ENCODE measurements around the gene RPP30. TPM values are rescaled to one million over a fixed set of nuclear protein-coding genes. Genes with fewer than 3 reads are reported as not detected.
"Not testable (repeated sequence)": the region's sequence is repeated elsewhere in the genome, so short reads cannot be mapped to it uniquely, and the experiment has no call there.

Gene RPP30
- total RNA-seq, 1 experiment from 2014 or later = 101 TPM

GRCh38 chr10:90936276-90936659, 64.5 kb downstream of the RPP30 start:
- Histone ChIP-seq H3K27me3 (ENCODE audit: control insufficient read depth, insufficient read depth, low read length) (peaks cover 6% of the 10 kb centered on the region), H3K36me3 (replicated peaks; ENCODE audit: control insufficient read depth, insufficient read depth, low read length) (no peaks in the 10 kb centered on the region), H3K4me3 (ENCODE audit: insufficient read depth, low read depth, low read length) (no peak overlapping the region)
- no peak for DNase-seq

DNA sequence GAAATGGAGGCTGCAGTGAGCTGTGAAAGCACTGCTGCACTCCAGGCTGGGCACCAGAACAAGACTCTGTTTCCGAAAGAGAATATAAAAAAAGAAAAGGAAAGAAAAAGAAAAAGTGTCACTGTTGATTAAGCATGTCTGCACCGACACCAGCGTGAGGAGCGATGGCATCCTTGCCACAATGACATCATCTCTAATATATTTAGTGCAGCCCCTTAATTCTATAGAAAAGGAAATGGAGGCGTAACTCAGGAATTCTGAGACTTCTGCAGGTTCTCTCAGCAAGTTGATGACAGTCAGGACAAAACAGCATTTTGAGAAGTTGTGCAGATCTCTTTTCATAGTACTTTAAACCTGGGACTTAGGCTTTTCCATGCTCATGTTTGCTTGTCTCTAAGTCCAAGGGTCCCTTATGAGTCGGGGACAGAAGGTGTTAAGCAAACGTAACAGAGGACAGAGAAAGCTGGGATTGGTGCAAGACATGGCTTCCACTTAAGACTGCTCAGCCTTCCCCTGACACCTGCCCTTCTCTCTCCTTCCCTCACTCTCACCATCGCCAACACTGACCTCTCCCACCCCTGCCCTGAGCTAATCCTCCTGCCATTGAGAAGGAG, 66.0 kb downstream of the RPP30 start:
- Histone ChIP-seq H3K27me3 (ENCODE audit: control insufficient read depth, insufficient read depth, low read length) (peaks cover 3% of the 10 kb centered on the region), H3K4me3 (ENCODE audit: insufficient read depth, low read depth, low read length) (no peak overlapping the region), H3K36me3 (replicated peaks; ENCODE audit: control insufficient read depth, insufficient read depth, low read length) (no peaks in the 10 kb centered on the region)
- DNase-seq = no peak

DNA sequence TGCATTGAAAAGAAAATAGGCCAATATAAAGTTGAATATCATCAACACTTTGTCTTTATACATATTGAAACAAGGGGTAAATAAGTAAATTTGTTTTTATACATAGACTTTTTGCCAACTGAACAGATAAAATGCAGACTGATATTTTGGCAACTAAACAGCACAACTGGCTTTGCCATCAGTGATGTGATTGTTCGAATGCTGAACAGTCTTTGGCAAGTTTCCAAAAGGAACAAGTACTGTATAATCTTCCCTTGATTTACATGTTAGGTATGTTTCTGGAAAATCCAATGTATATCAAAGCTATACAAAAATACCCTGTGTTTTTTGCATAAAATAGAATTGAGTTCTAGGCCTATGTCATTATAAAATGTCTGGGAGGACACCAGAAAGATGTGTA, 67.3 kb downstream of the RPP30 start:
- Histone ChIP-seq H3K4me3 (ENCODE audit: insufficient read depth, low read depth, low read length) (no peak overlapping the region), H3K36me3 (replicated peaks; ENCODE audit: control insufficient read depth, insufficient read depth, low read length) (no peaks in the 10 kb centered on the region), H3K27me3 (ENCODE audit: control insufficient read depth, insufficient read depth, low read length) (peaks cover 2% of the 10 kb centered on the region; the same call in 1 of the 2 replicates)
- DNase-seq = no peak

DNA sequence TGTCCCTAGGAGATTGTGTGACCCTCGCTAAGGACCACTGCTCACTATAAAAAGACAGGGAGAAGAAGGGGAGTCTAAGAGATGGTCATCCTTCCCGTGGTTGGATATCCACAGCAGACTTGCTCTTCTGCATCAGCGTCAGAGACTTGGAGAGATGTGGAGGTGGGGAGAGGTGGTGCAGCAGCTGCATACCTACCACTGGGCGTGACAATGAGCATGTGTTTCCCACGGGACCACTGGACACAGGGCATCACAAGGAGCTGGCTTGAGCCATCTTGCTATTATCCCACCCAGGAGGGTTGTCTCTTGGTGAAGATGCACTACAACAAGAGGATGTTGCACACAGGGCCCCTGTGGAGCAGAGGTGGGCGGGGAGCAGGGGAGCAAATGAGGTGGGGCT, 67.9 kb downstream of the RPP30 start:
- H3K27me3 ChIP-seq (ENCODE audit: control insufficient read depth, insufficient read depth, low read length) = peaks cover 2% of the 10 kb centered on the region; the same call in 1 of the 2 replicates
- DNase-seq = no peak
- H3K4me3 ChIP-seq (ENCODE audit: insufficient read depth, low read depth, low read length) = no peak overlapping the region
- no peaks in the 10 kb centered on the region for H3K36me3 ChIP-seq (replicated peaks; ENCODE audit: control insufficient read depth, insufficient read depth, low read length)

DNA sequence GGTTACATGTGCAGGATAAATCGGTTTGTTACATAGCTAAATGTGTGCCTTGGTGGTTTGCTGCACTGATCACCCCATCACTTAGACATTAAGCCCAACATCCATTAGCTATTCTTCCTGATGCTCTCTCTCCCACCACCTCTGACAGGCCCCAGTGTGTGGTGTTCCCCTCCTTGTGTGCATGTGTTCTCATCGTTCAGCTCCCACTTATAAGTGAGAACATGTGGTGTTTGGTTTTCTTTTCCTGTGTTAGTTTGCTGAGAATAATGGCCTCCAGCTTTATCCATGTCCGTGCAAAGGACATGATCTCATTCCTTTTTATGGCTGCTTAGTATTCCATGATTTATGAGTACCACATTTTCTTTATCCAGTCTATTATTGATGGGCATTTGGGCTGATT, 71.2 kb downstream of the RPP30 start:
- not testable (repeated sequence) for DNase-seq; H3K27me3 ChIP-seq (ENCODE audit: control insufficient read depth, insufficient read depth, low read length); H3K36me3 ChIP-seq (replicated peaks; ENCODE audit: control insufficient read depth, insufficient read depth, low read length); H3K4me3 ChIP-seq (ENCODE audit: insufficient read depth, low read depth, low read length)

DNA sequence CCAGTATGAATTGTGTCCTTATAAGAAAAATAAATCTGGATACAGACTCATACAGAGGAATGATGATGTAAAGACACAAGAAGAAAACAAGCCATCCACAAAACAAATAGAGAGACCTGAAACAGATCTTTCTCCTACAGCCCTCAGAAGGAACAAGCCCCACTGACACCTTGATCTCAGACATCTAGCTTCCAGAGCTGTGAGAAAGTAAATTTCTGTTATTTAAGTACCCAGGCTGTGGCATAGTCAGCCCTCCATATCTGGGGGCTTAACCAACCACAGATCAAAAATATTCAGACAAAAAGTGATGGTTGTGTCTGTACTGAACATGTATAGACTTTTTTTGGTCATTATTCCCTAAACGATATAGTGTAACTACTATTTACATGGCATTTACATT, 73.0 kb downstream of the RPP30 start:
- DNase-seq = no peak
- Histone ChIP-seq H3K4me3 (ENCODE audit: insufficient read depth, low read depth, low read length) (no peak overlapping the region), H3K36me3 (replicated peaks; ENCODE audit: control insufficient read depth, insufficient read depth, low read length) (no peaks in the 10 kb centered on the region), H3K27me3 (ENCODE audit: control insufficient read depth, insufficient read depth, low read length) (no peaks in the 10 kb centered on the region)

- H3K27me3 ChIP-seq (ENCODE audit: control insufficient read depth, insufficient read depth, low read length) = no peaks in the 10 kb centered on the region
- no peak for DNase-seq
- H3K36me3 ChIP-seq (replicated peaks; ENCODE audit: control insufficient read depth, insufficient read depth, low read length) = no peaks in the 10 kb centered on the region
- no peak overlapping the region for H3K4me3 ChIP-seq (ENCODE audit: insufficient read depth, low read depth, low read length)
These were observed 73.8 kb downstream of the RPP30 start for GRCh38 chr10:90945491-90946070.

- no peak for DNase-seq
- Histone ChIP-seq H3K4me3 (ENCODE audit: insufficient read depth, low read depth, low read length) (no peak overlapping the region), H3K36me3 (replicated peaks; ENCODE audit: control insufficient read depth, insufficient read depth, low read length) (no peaks in the 10 kb centered on the region), H3K27me3 (ENCODE audit: control insufficient read depth, insufficient read depth, low read length) (no peaks in the 10 kb centered on the region)
These were observed 75.5 kb downstream of the RPP30 start for GRCh38 chr10:90947030-90947960.

Other genes starting within 250 kb of the RPP30 start
- 34.3 and 48.6 TPM in 2 replicates for gene HTR7, start 13.9 kb upstream of the RPP30 start, total RNA-seq (2014; rRNA removed; shearing (Covaris generic))
- gene ANKRD1, start 49.1 kb downstream of the RPP30 start, total RNA-seq (2014; rRNA removed; shearing (Covaris generic)) = 0.22 and 1.3 TPM in 2 replicates